ENCODE results near the gene ATP9A. TPM values are rescaled to one million over a fixed set of nuclear protein-coding genes. Genes with fewer than 3 reads are reported as not detected.

ATP9A gene
- total RNA-seq, 1 experiment from 2014 or later, result 12.1 TPM

- Histone ChIP-seq H3K4me2 (ENCODE audit: insufficient read depth, insufficient read length, low read length) (peak overlapping the region; percentile 0), H4K8ac (replicated peaks; ENCODE audit: insufficient read length, low read depth, low read length) (no peak overlapping the region), H2AK5ac (ENCODE audit: insufficient read length, low read length) (no peak overlapping the region), H2BK12ac (ENCODE audit: insufficient read length, low read depth, low read length) (no peak overlapping the region), H3K9me3 (ENCODE audit: control insufficient read depth, low read depth, low read length) (no peaks in the 10 kb centered on the region), H3K4ac (ENCODE audit: low read depth, low read length) (no peak overlapping the region), H3K4me1 (ENCODE audit: insufficient read depth, low read length) (peaks cover 14% of the 10 kb centered on the region; the same call in 1 of the 2 replicates), H3K23ac (ENCODE audit: insufficient read length, low read depth, low read length) (no peak overlapping the region), H3K79me2 (ENCODE audit: insufficient read depth, low read length) (no peaks in the 10 kb centered on the region), H3K23me2 (ENCODE audit: insufficient read length, low read depth, low read length, poor library complexity, severe bottlenecking) (peaks cover 1% of the 10 kb centered on the region), H3K14ac (ENCODE audit: insufficient read depth, low read length) (no peak overlapping the region), H3K56ac (ENCODE audit: insufficient read length, low read depth, low read length) (no peak overlapping the region), H4K20me1 (ENCODE audit: control insufficient read depth, insufficient read depth, insufficient read length) (no peaks in the 10 kb centered on the region), H3K27ac (ENCODE audit: insufficient read length, low read depth, low read length) (no peak overlapping the region), H2BK5ac (ENCODE audit: insufficient read length, low read length) (no peak overlapping the region), H4K5ac (ENCODE audit: insufficient read length, low read depth, low read length) (no peak overlapping the region), H3K79me1 (ENCODE audit: insufficient read depth, low read depth, low read length, poor library complexity, severe bottlenecking) (no peaks in the 10 kb centered on the region), H3K18ac (ENCODE audit: insufficient read length, low read depth, low read length) (no peak overlapping the region), H2BK20ac (ENCODE audit: low read depth, low read length, poor library complexity, severe bottlenecking) (no peak overlapping the region), H3T11ph (ENCODE audit: low read length) (no peak overlapping the region), H4K91ac (ENCODE audit: insufficient read length, low read depth, low read length) (no peak overlapping the region), H2AFZ (ENCODE audit: low read length) (no peak overlapping the region), H3K27me3 (ENCODE audit: insufficient read depth, low read length) (no peaks in the 10 kb centered on the region), H3K9ac (ENCODE audit: extremely low read depth, insufficient read length, low read length) (no peak overlapping the region), H2BK120ac (ENCODE audit: low read depth, low read length, poor library complexity, severe bottlenecking) (no peak overlapping the region), H2BK15ac (ENCODE audit: low read depth, low read length) (no peak overlapping the region)
- H3K36me3 Mint-ChIP-seq (ENCODE audit: insufficient read depth in 1 of 3, low read depth in 3 of 3), result no peaks in the 10 kb centered on the region; a peak in 1 of 7 replicates
- H3K27ac Mint-ChIP-seq, result peak overlapping the region in 2 of 3 experiments; percentile 67 to 74; a peak in 5 of 7 replicates
- DNase-seq, result no peak
- no peak overlapping the region; a peak in 1 of 5 replicates for H3K4me3 Mint-ChIP-seq
- no CpG with 5 or more reads among the region's 4 CpGs for WGBS (ENCODE audit: extremely low coverage, insufficient read length, low lambda C conversion rate)
- H3K4me1 Mint-ChIP-seq, result peaks cover 65 to 73% of the 10 kb centered on the region in 2 experiments
- TF ChIP-seq CTCF (conservative IDR thresholded peaks at IDR 0.05), result no peak
- H3K27me3 Mint-ChIP-seq (ENCODE audit: low read depth), result no peaks in the 10 kb centered on the region
- H3K9me3 Mint-ChIP-seq, result no peaks in the 10 kb centered on the region
Observed at GRCh38 chr20:51705400-51705799, 62.8 kb downstream of the ATP9A start.

Measured in H9 (cell line).